ENCODE results near the gene CAMK2B.

Gene CAMK2B

DNA sequence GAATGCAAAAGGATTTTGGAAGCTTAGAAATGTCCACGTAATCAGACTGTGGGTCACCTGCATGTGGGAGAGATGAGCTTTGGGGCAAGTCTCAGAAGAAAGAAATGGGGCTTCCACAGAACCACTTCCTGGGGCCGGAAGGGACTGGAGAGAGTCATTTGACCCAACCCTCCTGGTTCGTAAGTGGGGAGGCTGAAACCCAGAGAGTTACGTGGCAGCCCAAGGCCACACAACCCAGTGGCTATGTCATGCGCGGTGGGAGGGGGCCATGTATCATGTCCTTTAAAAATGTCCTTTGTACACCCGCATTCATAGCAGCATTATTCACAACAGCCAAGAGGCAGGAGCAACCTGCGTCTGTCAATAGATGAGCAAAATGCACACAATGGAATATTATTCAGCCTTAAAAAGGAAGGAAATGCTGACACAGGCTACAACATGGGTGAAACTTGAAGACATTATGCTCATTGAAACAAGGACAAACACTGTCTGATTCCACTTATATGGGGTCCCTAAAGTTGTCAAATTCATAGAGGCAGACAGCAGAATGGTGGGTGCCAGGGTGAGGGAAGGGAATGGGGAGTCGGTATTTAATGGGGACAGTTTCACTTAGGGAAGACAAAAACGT lies 15.1 kb downstream of the CAMK2B start:
- Histone ChIP-seq H4K20me1 (ENCODE audit: control insufficient read depth, insufficient read depth, low read depth, low read length) (no peaks in the 10 kb centered on the region), H3F3A (ENCODE audit: control insufficient read depth, insufficient read depth) (no peaks in the 10 kb centered on the region), H3K27ac (ENCODE audit: low read depth, low read length) (no peak overlapping the region), H3K27me3 (ENCODE audit: control insufficient read depth, low read length) (peaks cover 22% of the 10 kb centered on the region), H3K4me1 (ENCODE audit: control insufficient read depth, low read length) (peaks cover 15% of the 10 kb centered on the region), H3K36me3 (ENCODE audit: control insufficient read depth, low read length) (no peaks in the 10 kb centered on the region), H3K9me2 (replicated peaks; ENCODE audit: control insufficient read depth, low read length) (no peaks in the 10 kb centered on the region), H3K79me2 (ENCODE audit: control insufficient read depth, low read length) (no peaks in the 10 kb centered on the region), H3K4me2 (ENCODE audit: low read length) (peak overlapping the region; percentile 48; the same call in 1 of the 2 replicates), H3K4me3 (ENCODE audit: low read length) (no peak overlapping the region), H3K9me3 (ENCODE audit: control insufficient read depth, insufficient read depth, low read length) (no peaks in the 10 kb centered on the region)
- TF ChIP-seq, protein P1, sequence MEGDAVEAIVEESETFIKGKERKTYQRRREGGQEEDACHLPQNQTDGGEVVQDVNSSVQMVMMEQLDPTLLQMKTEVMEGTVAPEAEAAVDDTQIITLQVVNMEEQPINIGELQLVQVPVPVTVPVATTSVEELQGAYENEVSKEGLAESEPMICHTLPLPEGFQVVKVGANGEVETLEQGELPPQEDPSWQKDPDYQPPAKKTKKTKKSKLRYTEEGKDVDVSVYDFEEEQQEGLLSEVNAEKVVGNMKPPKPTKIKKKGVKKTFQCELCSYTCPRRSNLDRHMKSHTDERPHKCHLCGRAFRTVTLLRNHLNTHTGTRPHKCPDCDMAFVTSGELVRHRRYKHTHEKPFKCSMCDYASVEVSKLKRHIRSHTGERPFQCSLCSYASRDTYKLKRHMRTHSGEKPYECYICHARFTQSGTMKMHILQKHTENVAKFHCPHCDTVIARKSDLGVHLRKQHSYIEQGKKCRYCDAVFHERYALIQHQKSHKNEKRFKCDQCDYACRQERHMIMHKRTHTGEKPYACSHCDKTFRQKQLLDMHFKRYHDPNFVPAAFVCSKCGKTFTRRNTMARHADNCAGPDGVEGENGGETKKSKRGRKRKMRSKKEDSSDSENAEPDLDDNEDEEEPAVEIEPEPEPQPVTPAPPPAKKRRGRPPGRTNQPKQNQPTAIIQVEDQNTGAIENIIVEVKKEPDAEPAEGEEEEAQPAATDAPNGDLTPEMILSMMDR (IDR thresholded peaks at IDR 0.05; ENCODE audit: low read depth, low read length, poor library complexity, severe bottlenecking): no peak

DNA sequence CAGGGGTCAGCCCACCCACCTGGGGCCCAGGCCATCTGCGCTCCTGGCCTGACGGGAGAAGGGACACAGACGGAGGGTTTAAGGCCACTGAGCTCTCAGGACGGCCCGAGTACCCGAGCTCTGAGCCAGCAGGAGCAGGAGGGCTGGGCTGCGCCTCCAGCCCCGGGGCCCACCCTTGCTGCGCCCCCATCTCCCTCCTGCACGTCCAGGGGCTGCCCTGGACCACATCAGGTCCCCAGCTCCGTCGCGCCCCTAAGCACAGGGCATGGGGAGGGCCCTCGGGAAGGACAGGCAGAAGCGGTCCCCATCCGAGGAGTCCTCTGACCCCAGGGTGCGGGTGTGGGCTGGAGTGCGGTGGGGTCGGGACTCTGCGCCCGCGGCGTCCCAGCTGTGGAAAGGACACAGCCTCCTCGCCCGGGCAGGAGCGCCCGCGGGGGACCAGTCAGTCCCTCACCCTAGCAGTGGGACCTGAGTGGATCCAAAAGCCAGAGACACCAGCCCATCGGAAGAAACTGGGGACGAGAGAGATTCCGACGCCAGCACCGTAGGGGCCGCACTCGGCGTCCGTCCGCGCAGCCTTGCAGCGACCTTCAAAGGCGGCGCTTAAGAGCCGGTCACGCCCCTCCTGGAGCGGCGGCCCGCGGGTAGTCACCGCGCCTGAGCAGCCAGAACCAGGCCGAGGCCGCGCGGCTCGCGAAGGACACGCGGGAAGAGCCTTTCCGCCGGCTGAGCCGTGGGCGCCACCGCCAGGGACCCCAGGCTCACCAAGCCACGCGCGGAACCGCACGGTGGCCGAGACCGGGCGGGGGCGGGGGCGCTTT lies 15.9 kb downstream of the CAMK2B start:
- Histone ChIP-seq H3K79me2 (ENCODE audit: control insufficient read depth, low read length) (no peaks in the 10 kb centered on the region), H3K9me2 (replicated peaks; ENCODE audit: control insufficient read depth, low read length) (no peaks in the 10 kb centered on the region), H3K36me3 (ENCODE audit: control insufficient read depth, low read length) (no peaks in the 10 kb centered on the region), H3K4me3 (ENCODE audit: low read length) (peak overlapping the region; percentile 38), H3K27me3 (ENCODE audit: control insufficient read depth, low read length) (peaks cover 20% of the 10 kb centered on the region), H3K4me2 (ENCODE audit: low read length) (peak overlapping the region; percentile 48), H3K4me1 (ENCODE audit: control insufficient read depth, low read length) (peaks cover 15% of the 10 kb centered on the region), H3F3A (ENCODE audit: control insufficient read depth, insufficient read depth) (no peaks in the 10 kb centered on the region), H3K27ac (ENCODE audit: low read depth, low read length) (no peak overlapping the region), H3K9me3 (ENCODE audit: control insufficient read depth, insufficient read depth, low read length) (no peaks in the 10 kb centered on the region), H4K20me1 (ENCODE audit: control insufficient read depth, insufficient read depth, low read depth, low read length) (no peaks in the 10 kb centered on the region)
- TF ChIP-seq EZH2phosphoT487 (IDR thresholded peaks at IDR 0.05; ENCODE audit: borderline replicate concordance, low read length): no peak
- TF ChIP-seq, protein P1 (IDR thresholded peaks at IDR 0.05; ENCODE audit: low read depth, low read length, poor library complexity, severe bottlenecking): no peak

DNA sequence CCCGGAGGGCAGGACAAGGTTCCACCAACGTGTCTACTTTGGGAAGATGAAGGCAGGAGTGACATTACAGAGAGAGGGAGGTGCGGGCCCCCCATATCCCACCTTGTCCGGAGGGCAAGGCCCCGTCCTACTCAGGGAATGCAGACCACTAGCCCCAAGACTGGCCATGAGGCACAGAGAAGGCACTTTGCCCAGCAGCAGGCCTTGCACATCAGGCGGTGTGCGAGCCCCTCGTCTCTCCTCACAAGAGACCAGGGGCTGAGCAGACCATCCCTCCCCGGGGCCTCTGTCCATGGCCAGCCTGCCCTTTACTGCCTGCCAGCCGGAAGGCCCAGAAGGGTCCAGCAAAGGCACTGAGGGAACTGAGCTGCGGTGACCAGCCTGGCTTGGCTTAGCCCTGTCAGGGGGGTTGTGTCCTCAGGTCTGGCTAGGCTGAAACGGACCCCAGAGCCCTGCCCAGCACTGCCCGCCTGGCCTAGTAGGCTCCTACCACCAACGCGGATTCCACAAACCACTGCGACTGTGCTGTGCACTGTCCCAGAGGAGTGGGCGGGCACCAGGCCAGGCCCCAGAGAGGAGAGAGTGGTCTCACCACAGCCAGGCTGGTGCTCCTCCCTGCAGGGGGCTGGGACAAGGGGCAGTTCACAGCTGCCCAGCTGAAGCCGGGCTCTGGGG lies 16.7 kb downstream of the CAMK2B start:
- H3K9me3 ChIP-seq (ENCODE audit: control insufficient read depth, insufficient read depth, low read length): no peaks in the 10 kb centered on the region
- H3K27me3 ChIP-seq (ENCODE audit: control insufficient read depth, low read length): peaks cover 27% of the 10 kb centered on the region
- no peak overlapping the region for H3K27ac ChIP-seq (ENCODE audit: low read depth, low read length)
- H3K79me2 ChIP-seq (ENCODE audit: control insufficient read depth, low read length): no peaks in the 10 kb centered on the region
- TF ChIP-seq, protein P1 (IDR thresholded peaks at IDR 0.05; ENCODE audit: low read depth, low read length, poor library complexity, severe bottlenecking): no peak
- no peak for TF ChIP-seq EZH2phosphoT487 (IDR thresholded peaks at IDR 0.05; ENCODE audit: borderline replicate concordance, low read length)
- H3K4me1 ChIP-seq (ENCODE audit: control insufficient read depth, low read length): peaks cover 15% of the 10 kb centered on the region
- no peak overlapping the region for H3K4me2 ChIP-seq (ENCODE audit: low read length)
- no peaks in the 10 kb centered on the region for H3K36me3 ChIP-seq (ENCODE audit: control insufficient read depth, low read length)
- H3K9me2 ChIP-seq (replicated peaks; ENCODE audit: control insufficient read depth, low read length): no peaks in the 10 kb centered on the region
- H4K20me1 ChIP-seq (ENCODE audit: control insufficient read depth, insufficient read depth, low read depth, low read length): no peaks in the 10 kb centered on the region
- H3F3A ChIP-seq (ENCODE audit: control insufficient read depth, insufficient read depth): no peaks in the 10 kb centered on the region
- no peak overlapping the region for H3K4me3 ChIP-seq (ENCODE audit: low read length)
